Posterior cingulate gyrus (tissue), 11 donors: Measurements from ENCODE around the gene SSH2.
A peak's percentile ranks its signal among the peaks of the same experiment; 100 is the strongest.

Source experiments
- DNase-seq, 10 donors: peaks; one replicate each; pipeline versions ENCODE4 v3.0.0 to v3.0.0-alpha.2; 2020 to 2021; ENCODE audit warnings: mixed read lengths in 3 of 10
- intact Hi-C: fragments of 100-400 bp; cut with DNase I; formaldehyde crosslinking; loops from one replicate; pipeline ENCODE4 v1.15.1; 2023

Gene SSH2

GRCh38 chr17:29620271-29620670 is 309.8 kb downstream of the SSH2 start:
- DNase-seq = peak in 1 of 10 donors; percentile 69

GRCh38 chr17:29619251-29619650 is 310.8 kb downstream of the SSH2 start:
- intact Hi-C loops = no loop called here
- DNase-seq = peak in 1 of 10 donors; percentile 90

More at GRCh38 chr17:29620271-29620670, 309.8 kb downstream of the SSH2 start:
- intact Hi-C loops = no loop called here

DNA sequence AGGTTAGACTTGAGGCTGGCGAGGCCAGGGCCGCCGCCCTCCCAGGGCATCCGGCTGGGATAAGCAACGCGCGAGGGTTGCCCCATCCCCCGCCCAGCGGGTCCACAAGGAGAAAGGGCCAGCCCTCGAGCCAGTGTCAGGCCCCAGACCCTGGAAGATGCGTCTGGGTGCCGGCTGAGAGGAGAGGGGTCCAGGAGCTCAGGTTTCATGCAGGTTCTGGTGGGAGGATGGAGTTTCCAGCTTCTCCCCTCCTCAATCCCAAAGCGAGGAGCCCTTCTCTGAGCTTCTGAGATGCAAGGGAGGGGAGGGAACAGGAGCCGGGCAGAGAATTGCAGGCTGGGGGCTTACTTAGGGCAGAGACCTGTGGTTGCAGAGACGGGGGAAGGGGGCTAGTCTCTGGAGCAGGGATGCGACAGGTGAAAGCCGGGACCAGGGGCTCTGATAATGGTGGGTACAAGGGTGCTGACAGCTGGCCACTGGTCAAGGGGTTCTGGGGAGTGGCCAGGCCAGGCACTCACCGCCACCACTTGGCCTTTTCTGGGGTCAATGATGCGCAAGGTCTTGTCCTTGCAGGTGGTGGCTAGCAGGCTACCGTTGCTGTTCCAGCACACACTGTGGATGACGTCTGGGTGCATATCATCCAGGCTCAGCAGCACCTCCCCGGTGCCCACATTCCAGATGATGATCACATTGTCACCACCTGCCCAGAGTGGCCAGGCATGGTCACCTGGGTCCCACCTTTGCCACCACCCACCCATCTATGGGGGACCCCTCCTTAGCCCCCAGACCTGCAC is 311.6 kb downstream of the SSH2 start:
- intact Hi-C loops = no loop called here
- peak in 1 of 10 donors; percentile 76 for DNase-seq

- intact Hi-C loops = no loop called here
- DNase-seq = peak in 9 of 10 donors; percentile 68 to 97 (median 77)
Observed at GRCh38 chr17:29617481-29618271, 312.4 kb downstream of the SSH2 start.

GRCh38 chr17:29617125-29617480 is 312.9 kb downstream of the SSH2 start:
- intact Hi-C loops = no loop called here
- peak; percentile 77 to 98 (median 87) for DNase-seq

- intact Hi-C loops = no loop called here
- peak in 1 of 10 donors; percentile 85 for DNase-seq
Observed at GRCh38 chr17:29616300-29617048, 313.6 kb downstream of the SSH2 start.

GRCh38 chr17:29615492-29616299 is 314.3 kb downstream of the SSH2 start:
- intact Hi-C loops = no loop called here

GRCh38 chr17:29615048-29615385 is 315.0 kb downstream of the SSH2 start:
- DNase-seq = peak in 7 of 10 donors; percentile 40 to 92 (median 63)
- intact Hi-C loops = no loop called here

More at GRCh38 chr17:29615492-29616299, 314.3 kb downstream of the SSH2 start:
- peak; percentile 85 to 99 (median 94) for DNase-seq

DNA sequence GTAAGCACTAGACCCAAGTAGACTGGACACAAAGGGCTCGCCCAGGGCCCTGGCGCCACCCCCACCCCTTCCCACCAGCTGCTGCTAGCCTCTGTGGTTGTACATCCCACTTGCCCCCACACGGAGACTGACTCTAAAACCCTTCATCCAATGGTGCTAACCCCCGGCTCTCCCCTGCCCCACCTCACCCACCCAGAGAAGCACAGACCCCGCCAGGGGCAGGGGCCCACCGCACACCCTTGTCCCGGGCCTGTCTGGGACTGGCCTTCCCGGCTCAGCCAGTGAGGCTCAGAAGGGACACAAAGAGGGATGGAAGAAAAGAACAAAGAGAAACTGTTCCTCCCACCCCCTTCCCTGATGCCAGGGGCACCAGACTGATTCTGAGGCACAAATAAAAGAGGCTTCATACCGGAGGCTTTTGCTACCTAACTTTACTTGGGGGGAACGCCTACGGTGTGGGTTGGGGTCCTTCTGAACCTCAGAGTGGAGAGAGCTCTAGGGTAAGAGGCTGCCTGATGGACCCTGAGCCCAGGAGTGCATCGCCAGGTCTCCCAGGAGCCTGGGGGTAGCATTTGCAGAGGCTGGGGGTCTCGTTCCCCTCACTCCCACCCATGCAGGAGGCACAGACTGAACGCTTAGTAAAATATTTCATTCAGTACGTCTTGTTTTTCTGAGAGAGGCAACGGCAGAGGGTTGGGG is 315.5 kb downstream of the SSH2 start:
- intact Hi-C loops = no loop called here
- peak in 2 of 10 donors; percentile 37 to 90 for DNase-seq

- intact Hi-C loops = loop anchor here (1.0 kb wide), 2 partner anchors 21 to 34 kb away; partner anchors contain the start of gene ANKRD13B
Observed at GRCh38 chr17:29613856-29614255, 316.2 kb downstream of the SSH2 start.

DNA sequence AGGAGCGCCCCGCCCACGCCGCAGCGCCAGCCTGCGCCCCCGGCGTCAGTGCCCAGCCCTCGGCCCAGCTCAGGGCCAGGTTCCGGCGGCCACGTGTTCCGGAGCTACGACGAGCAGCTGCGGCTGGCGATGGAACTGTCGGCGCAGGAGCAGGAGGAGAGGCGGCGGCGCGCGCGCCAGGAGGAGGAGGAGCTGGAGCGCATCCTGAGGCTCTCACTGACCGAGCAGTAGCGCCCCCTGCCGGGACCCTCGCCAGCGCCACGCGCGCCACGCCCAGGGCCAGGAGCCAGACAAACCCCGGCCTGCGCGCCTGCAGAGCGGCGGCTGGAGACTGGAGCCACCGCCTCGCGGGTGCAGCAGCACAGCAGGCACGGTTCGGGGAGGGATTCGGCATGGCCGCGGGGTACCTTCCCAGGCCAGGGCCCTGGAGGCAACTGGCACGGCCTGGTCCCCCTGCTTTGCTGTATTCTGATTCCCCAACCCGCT is 316.6 kb downstream of the SSH2 start:
- intact Hi-C loops = loop anchor here (1.0 kb wide), 2 partner anchors 20 to 33 kb away; partner anchors contain the start of gene ANKRD13B
- peak; percentile 90 to 99 (median 94) for DNase-seq

More at GRCh38 chr17:29613856-29614255, 316.2 kb downstream of the SSH2 start:
- DNase-seq = no peak

DNA sequence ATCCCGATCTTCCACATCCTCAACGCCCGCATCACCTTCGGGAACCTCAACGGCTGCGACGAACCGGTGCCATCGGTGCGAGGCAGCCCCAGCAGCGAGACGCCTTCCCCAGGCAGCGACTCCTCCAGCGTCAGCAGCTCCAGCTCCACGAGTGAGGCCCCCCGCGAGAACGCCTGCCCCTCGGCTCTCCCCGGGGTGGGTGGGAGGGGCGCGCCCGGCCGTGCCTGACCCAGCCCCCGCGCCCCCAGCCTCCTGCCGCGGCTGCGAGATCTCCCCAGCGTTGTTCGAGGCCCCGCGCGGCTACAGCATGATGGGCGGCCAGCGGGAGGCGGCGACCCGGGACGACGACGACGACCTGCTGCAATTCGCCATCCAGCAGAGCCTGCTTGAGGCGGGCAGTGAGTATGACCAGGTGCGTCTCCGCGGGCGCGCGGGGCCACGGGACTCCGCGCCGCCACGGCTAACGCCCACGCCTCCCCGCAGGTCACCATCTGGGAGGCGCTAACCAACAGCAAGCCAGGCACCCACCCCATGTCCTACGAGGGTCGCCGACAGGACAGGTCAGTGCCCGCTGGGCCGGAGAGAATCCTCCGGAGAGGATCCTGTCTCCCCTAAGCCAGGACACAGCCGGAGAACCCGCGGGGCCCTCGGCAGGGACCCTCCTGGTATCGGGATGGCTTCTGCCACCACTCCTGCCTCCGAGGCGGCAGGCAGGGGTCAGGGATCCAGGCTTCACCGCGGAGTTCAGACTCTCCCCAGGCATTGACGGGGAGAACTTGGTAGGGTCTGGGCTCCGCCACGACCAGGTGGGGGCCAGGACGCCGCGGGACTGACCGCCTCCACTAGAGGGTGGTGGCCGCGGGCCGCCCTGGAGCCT is 317.4 kb downstream of the SSH2 start:
- intact Hi-C loops = loop anchor here (1.0 kb wide), 2 partner anchors 19 to 32 kb away; partner anchors contain the start of gene ANKRD13B
- DNase-seq = peak in 1 of 10 donors; percentile 87

GRCh38 chr17:29612094-29612403 is 318.0 kb downstream of the SSH2 start:
- intact Hi-C loops = no loop called here
- DNase-seq = peak in 1 of 10 donors; percentile 64

DNA sequence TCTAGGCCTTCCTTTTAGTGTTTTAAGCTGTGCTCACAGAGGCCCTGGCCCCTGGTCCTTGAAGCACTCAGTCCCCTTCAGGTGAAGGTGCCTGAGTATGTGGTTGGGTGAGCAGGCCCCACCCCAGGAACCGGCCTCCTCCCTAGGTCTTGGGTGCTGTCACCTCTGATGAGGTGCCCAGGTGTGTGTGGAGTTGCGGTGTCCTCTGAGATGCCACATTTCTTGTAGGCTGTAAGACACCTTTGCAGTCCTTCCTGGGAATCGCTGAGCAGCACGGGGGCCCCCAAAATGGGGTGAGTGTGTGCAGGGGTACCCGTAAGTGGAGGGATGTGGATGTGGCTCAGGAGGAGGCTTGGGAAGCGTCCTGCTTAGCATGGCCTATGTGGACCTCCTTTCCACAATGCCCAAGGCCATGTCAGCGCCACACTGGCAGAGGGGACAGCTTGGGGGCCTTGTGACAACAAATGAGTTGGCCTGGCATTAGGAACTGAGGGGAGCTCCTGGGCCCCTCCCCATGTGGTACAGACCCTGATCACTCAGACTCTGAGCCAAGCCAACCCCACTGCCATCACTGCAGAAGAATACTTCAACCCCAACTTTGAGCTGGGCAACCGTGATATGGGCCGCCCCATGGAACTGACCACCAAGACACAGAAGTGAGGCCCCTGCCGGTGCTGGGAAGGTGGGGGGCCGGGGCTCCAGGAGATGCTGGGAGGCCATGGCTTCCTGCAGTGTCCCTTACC is 318.5 kb downstream of the SSH2 start:
- intact Hi-C loops = no loop called here
- peak in 2 of 10 donors; percentile 60 to 69 for DNase-seq

- intact Hi-C loops = no loop called here
- no peak for DNase-seq
Observed at GRCh38 chr17:29610395-29610794, 319.6 kb downstream of the SSH2 start.

- intact Hi-C loops = no loop called here
- DNase-seq = peak in 2 of 10 donors; percentile 33 to 66
Observed at GRCh38 chr17:29608986-29609385, 321.0 kb downstream of the SSH2 start.

- DNase-seq = peak in 2 of 10 donors; percentile 59 to 77
- intact Hi-C loops = no loop called here
Observed at GRCh38 chr17:29607557-29608195, 322.4 kb downstream of the SSH2 start.
